Measurements from ENCODE around the gene TRIM63. TPM values are rescaled to one million over a fixed set of nuclear protein-coding genes. Genes with fewer than 3 reads are reported as not detected.

The TRIM63 gene
- total RNA-seq, 4 donors from 2014 or later, result 0.21 to 0.98 TPM; not detected in 2

DNA sequence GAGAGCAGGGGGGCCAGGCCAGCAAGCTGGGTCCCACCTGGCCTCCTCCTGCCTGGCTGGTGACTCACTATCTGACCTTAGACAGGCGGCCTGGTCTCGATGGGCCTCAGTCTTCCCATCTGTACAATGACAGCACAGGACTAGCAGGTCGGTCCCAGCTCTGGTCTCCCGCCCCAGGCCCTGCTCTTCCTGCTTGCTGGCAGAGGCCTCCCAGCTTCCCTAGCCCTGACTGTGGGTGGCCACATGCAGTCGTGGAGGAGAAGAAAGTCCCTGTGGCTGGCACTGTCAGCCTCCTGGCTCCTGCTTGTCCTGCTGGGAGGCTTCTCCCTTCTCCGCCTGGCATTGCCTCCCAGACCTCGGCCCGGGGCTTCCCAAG is 45.0 kb downstream of the TRIM63 start:
- TF ChIP-seq, protein P1, sequence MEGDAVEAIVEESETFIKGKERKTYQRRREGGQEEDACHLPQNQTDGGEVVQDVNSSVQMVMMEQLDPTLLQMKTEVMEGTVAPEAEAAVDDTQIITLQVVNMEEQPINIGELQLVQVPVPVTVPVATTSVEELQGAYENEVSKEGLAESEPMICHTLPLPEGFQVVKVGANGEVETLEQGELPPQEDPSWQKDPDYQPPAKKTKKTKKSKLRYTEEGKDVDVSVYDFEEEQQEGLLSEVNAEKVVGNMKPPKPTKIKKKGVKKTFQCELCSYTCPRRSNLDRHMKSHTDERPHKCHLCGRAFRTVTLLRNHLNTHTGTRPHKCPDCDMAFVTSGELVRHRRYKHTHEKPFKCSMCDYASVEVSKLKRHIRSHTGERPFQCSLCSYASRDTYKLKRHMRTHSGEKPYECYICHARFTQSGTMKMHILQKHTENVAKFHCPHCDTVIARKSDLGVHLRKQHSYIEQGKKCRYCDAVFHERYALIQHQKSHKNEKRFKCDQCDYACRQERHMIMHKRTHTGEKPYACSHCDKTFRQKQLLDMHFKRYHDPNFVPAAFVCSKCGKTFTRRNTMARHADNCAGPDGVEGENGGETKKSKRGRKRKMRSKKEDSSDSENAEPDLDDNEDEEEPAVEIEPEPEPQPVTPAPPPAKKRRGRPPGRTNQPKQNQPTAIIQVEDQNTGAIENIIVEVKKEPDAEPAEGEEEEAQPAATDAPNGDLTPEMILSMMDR (IDR thresholded peaks at IDR 0.05), result no peak
- TF ChIP-seq POLR2A (IDR thresholded peaks at IDR 0.05) (no peak), EP300 (IDR thresholded peaks at IDR 0.05) (no peak)
- WGBS, 2 donors, result 29 to 75% methylated on average over 4 to 5 of the region's 8 CpGs
- H3K27me3 ChIP-seq, result no peaks in the 10 kb centered on the region
- no peak for DNase-seq (ENCODE audit: low spot score in 2 of 2)
- peaks cover 0 to 59% (median 10%) of the 10 kb centered on the region in 4 donors for H3K4me1 ChIP-seq
- peak overlapping the region in 3 of 4 donors; percentile 30 to 49 (median 36) for H3K4me3 ChIP-seq
- no peaks in the 10 kb centered on the region for H3K36me3 ChIP-seq
- no peaks in the 10 kb centered on the region for H3K9me3 ChIP-seq
- peak overlapping the region; percentile 55 to 87 (median 65) for H3K27ac ChIP-seq

DNA sequence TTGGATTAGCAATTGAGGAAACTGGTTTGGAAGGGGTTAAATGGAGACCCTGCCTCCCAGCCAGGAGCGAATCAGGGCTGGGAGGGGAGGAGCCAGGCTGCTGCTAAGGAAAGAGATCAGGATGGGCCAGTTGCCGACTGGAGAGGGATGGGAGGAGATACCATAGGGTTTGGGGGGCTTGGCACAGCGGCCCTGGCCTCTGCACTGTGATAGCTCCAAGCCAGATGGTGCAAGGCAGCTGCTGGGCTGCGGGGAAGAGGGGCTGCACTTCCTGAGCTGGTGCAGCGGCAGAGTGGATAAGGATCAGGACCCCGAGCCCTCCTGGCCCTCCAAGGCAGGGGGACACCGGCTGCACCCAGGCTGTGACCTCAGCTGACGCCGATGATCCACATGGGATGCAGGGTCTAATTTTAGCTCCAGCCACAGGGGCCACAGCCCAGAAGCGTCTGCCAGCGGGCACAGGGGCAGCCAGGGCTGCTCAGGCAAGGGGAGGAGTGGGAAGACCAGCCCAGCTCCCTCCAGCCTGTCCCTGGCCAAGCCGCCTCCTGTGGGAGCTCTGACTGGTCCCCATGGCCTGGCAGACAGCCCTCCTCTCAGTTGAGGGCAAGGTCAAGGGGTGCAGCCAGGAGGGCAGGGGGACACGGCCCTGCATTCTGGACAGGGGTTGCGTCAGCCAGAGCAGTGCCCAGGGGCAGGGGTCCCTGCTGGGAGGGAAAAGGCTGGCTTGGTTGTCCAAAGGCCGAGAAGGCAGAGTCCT is 45.6 kb downstream of the TRIM63 start, which contains the start of gene EXTL1:
Gene EXTL1, plus strand, starts transcription at position 129 of the 757 bp plus-strand sequence. CDS start 872 bp downstream, outside the sequence.
- no peaks in the 10 kb centered on the region for H3K36me3 ChIP-seq
- peak in 1 of 2 donors; percentile 81 for TF ChIP-seq EP300 (IDR thresholded peaks at IDR 0.05)
- TF ChIP-seq, protein P1 (IDR thresholded peaks at IDR 0.05), result no peak
- TF ChIP-seq POLR2A (IDR thresholded peaks at IDR 0.05), result peak; percentile 24 to 64
- H3K27ac ChIP-seq, result peak within 1 kb of the TSS; percentile 55 to 87 (median 65)
- H3K9me3 ChIP-seq, result no peaks in the 10 kb centered on the region
- H3K4me3 ChIP-seq, result peak within 1 kb of the TSS; percentile 30 to 49 (median 39)
- no peak for DNase-seq (ENCODE audit: low spot score in 2 of 2)
- H3K27me3 ChIP-seq, result no peaks in the 10 kb centered on the region
- H3K4me1 ChIP-seq, result peaks cover 0 to 63% (median 10%) of the 10 kb centered on the region in 4 donors
- 6 to 24% methylated on average over 10 to 14 of the region's 15 CpGs for WGBS, 2 donors

DNA sequence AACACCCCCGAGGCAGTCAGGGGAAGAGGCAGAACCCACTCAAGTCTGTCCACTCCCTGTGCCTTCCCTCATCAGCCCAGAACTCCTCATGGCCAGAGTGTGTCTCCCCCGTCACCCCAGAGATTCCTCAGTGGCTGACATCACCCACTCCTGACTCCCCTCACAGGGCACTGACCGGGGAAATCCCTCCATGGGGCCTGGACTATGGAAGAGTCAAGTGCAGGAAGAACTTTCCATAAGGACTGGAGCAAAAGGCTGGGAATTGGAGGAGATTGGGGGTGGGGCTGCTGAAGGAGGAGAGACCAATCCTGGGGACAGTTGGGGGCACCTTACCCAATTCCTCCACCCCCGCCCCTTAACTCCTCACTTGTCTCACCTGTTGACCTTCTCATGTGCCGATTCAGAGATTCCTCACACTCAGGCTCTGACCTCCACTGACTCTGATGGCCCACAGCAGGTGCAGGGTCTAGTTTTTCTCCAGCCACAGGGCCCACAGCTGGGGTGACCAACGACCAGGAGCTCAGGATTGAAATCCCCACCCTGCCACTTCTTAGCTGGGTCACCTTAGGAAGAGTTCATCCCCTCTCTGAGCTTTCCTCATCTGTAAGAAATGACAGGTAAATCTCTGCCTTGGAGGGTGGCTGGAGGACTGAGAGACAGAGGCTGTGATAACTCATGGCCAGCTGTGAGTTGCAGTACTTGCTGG is 46.3 kb downstream of the TRIM63 start:
- Histone ChIP-seq H3K36me3 (no peaks in the 10 kb centered on the region), H3K4me3 (peak overlapping the region in 3 of 4 donors; percentile 30 to 49 (median 42)), H3K27ac (peak overlapping the region; percentile 55 to 87 (median 65)), H3K4me1 (peaks cover 0 to 58% (median 10%) of the 10 kb centered on the region in 4 donors), H3K27me3 (no peaks in the 10 kb centered on the region), H3K9me3 (no peaks in the 10 kb centered on the region)
- no peak for DNase-seq (ENCODE audit: low spot score in 2 of 2)
- 55% methylated on average over 6 of the region's 6 CpGs for WGBS, 2 donors
- TF ChIP-seq POLR2A (IDR thresholded peaks at IDR 0.05), result no peak
- TF ChIP-seq EP300 (IDR thresholded peaks at IDR 0.05), result no peak
- TF ChIP-seq, protein P1 (IDR thresholded peaks at IDR 0.05), result no peak

DNA sequence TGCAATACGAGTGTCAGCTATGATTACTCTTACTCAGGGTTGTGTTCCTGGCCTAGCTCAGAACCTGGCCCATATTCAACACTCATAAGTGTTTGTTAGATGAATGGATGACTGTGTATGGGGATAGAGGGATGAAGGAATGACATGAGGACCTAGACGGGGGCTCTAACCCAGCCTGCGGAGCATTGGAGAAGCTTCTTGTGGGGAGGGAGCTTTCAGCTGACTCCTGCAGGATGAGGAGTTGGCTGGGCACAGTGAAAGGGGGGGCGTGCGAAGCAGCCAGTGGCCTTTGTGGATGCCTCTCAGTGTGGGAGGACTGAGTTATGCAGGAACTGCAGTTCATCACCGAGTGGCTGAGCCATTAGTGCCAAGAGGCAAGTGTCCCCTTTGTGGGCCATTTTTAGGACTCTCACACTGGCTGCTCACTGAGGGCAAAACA is 47.1 kb downstream of the TRIM63 start:
- Histone ChIP-seq H3K4me3 (peak overlapping the region in 1 of 4 donors; percentile 49), H3K27ac (peak overlapping the region; percentile 34 to 87 (median 65)), H3K9me3 (no peaks in the 10 kb centered on the region), H3K36me3 (no peaks in the 10 kb centered on the region), H3K27me3 (no peaks in the 10 kb centered on the region), H3K4me1 (peaks cover 0 to 55% (median 10%) of the 10 kb centered on the region in 4 donors)
- 22 to 23% methylated on average over 6 of the region's 6 CpGs for WGBS, 2 donors
- no peak for DNase-seq (ENCODE audit: low spot score in 2 of 2)
- TF ChIP-seq POLR2A (IDR thresholded peaks at IDR 0.05), result peak in 1 of 2 donors; percentile 24
- TF ChIP-seq EP300 (IDR thresholded peaks at IDR 0.05), result peak in 1 of 2 donors; percentile 54
- TF ChIP-seq, protein P1 (IDR thresholded peaks at IDR 0.05), result no peak
